ENCODE measurements around the gene GPC5. TPM values are rescaled to one million over a fixed set of nuclear protein-coding genes. Genes with fewer than 3 reads are reported as not detected.

Gene GPC5
- total and polyA plus RNA-seq, 4 donors, result 0.51 to 22.4 (median 2.0) TPM

GRCh38 chr13:92573467-92574057, 1175.1 kb downstream of the GPC5 start:
- H3K9ac ChIP-seq (ENCODE audit: low read depth in 1 of 2, low read length in 2 of 2), result no peak overlapping the region
- no peak for DNase-seq (ENCODE audit: low spot score)
- TF ChIP-seq HNF4A (conservative IDR thresholded peaks at IDR 0.05), result no peak
- peak in 1 of 2 donors; percentile 12 for TF ChIP-seq RAD21 (IDR thresholded peaks at IDR 0.05)
- no peaks in the 10 kb centered on the region for H3K27me3 ChIP-seq (ENCODE audit: control insufficient read depth in 4 of 4, insufficient read depth in 4 of 4, low read length in 3 of 4)
- no peak overlapping the region for H3K4me3 ChIP-seq (ENCODE audit: low read depth in 1 of 3, low read length in 3 of 3)
- H3K36me3 ChIP-seq (ENCODE audit: control insufficient read depth in 4 of 4, insufficient read depth in 3 of 4, low read depth in 1 of 4, low read length in 3 of 4), result no peaks in the 10 kb centered on the region
- no peaks in the 10 kb centered on the region for H3K4me1 ChIP-seq (ENCODE audit: control insufficient read depth in 4 of 4, insufficient read depth in 4 of 4, low read length in 3 of 4)
- no peak overlapping the region for H3K27ac ChIP-seq (ENCODE audit: low read depth in 1 of 2, low read length in 2 of 2)
- no peaks in the 10 kb centered on the region for H3K9me3 ChIP-seq (ENCODE audit: control insufficient read depth in 4 of 4, low read length in 3 of 4)
- 75% methylated on average over 10 of the region's 10 CpGs for WGBS

GRCh38 chr13:92574499-92574898, 1176.1 kb downstream of the GPC5 start:
- no peak for DNase-seq (ENCODE audit: low spot score)
- no peaks in the 10 kb centered on the region for H3K4me1 ChIP-seq (ENCODE audit: control insufficient read depth in 4 of 4, insufficient read depth in 4 of 4, low read length in 3 of 4)
- no peak overlapping the region for H3K4me3 ChIP-seq (ENCODE audit: low read depth in 1 of 3, low read length in 3 of 3)
- no peak for TF ChIP-seq TAF1 (conservative IDR thresholded peaks at IDR 0.05)
- no peak for TF ChIP-seq YY1 (IDR thresholded peaks at IDR 0.05)
- TF ChIP-seq HNF4A (conservative IDR thresholded peaks at IDR 0.05), result no peak
- TF ChIP-seq SP1 (IDR thresholded peaks at IDR 0.05), result no peak
- TF ChIP-seq, protein P1, sequence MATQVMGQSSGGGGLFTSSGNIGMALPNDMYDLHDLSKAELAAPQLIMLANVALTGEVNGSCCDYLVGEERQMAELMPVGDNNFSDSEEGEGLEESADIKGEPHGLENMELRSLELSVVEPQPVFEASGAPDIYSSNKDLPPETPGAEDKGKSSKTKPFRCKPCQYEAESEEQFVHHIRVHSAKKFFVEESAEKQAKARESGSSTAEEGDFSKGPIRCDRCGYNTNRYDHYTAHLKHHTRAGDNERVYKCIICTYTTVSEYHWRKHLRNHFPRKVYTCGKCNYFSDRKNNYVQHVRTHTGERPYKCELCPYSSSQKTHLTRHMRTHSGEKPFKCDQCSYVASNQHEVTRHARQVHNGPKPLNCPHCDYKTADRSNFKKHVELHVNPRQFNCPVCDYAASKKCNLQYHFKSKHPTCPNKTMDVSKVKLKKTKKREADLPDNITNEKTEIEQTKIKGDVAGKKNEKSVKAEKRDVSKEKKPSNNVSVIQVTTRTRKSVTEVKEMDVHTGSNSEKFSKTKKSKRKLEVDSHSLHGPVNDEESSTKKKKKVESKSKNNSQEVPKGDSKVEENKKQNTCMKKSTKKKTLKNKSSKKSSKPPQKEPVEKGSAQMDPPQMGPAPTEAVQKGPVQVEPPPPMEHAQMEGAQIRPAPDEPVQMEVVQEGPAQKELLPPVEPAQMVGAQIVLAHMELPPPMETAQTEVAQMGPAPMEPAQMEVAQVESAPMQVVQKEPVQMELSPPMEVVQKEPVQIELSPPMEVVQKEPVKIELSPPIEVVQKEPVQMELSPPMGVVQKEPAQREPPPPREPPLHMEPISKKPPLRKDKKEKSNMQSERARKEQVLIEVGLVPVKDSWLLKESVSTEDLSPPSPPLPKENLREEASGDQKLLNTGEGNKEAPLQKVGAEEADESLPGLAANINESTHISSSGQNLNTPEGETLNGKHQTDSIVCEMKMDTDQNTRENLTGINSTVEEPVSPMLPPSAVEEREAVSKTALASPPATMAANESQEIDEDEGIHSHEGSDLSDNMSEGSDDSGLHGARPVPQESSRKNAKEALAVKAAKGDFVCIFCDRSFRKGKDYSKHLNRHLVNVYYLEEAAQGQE (IDR thresholded peaks at IDR 0.05), result no peak
- no peak for TF ChIP-seq ZBTB33 (IDR thresholded peaks at IDR 0.05)
- TF ChIP-seq FOXA2 (IDR thresholded peaks at IDR 0.05), result no peak
- TF ChIP-seq, protein P2, sequence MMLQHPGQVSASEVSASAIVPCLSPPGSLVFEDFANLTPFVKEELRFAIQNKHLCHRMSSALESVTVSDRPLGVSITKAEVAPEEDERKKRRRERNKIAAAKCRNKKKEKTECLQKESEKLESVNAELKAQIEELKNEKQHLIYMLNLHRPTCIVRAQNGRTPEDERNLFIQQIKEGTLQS (IDR thresholded peaks at IDR 0.05), result no peak
- no peak for TF ChIP-seq HNF4G (IDR thresholded peaks at IDR 0.05)
- no peak for TF ChIP-seq RXRA (IDR thresholded peaks at IDR 0.05)
- no peak for TF ChIP-seq RAD21 (IDR thresholded peaks at IDR 0.05)
- TF ChIP-seq EGR1 (IDR thresholded peaks at IDR 0.05; ENCODE audit: low read depth in 2 of 2), result no peak
- no peak for TF ChIP-seq FOXA1 (IDR thresholded peaks at IDR 0.05)
- no peak for TF ChIP-seq GABPA (IDR thresholded peaks at IDR 0.05 in 1 of 2, conservative IDR thresholded peaks at IDR 0.05 in 1 of 2)
- TF ChIP-seq NR2F2 (IDR thresholded peaks at IDR 0.05), result no peak
- no peak for TF ChIP-seq JUND (IDR thresholded peaks at IDR 0.05)
- TF ChIP-seq MAX (IDR thresholded peaks at IDR 0.05), result no peak
- TF ChIP-seq CTCF (IDR thresholded peaks at IDR 0.05; ENCODE audit: low read depth, low read length, missing input control), result no peak
- no peak overlapping the region for H3K27ac ChIP-seq (ENCODE audit: low read depth in 1 of 2, low read length in 2 of 2)
- H3K27me3 ChIP-seq (ENCODE audit: control insufficient read depth in 4 of 4, insufficient read depth in 4 of 4, low read length in 3 of 4), result no peaks in the 10 kb centered on the region
- no peaks in the 10 kb centered on the region for H3K36me3 ChIP-seq (ENCODE audit: control insufficient read depth in 4 of 4, insufficient read depth in 3 of 4, low read depth in 1 of 4, low read length in 3 of 4)
- H3K9me3 ChIP-seq (ENCODE audit: control insufficient read depth in 4 of 4, low read length in 3 of 4), result no peaks in the 10 kb centered on the region
- WGBS, result 74% methylated on average over 1 of the region's 1 CpG
- H3K9ac ChIP-seq (ENCODE audit: low read depth in 1 of 2, low read length in 2 of 2), result no peak overlapping the region
